ENCODE results near the gene ASCC3. TPM values are rescaled to one million over a fixed set of nuclear protein-coding genes. Genes with fewer than 3 reads are reported as not detected.

The ASCC3 gene
- total RNA-seq, 1 donor from 2014 or later = 42.0 TPM

DNA sequence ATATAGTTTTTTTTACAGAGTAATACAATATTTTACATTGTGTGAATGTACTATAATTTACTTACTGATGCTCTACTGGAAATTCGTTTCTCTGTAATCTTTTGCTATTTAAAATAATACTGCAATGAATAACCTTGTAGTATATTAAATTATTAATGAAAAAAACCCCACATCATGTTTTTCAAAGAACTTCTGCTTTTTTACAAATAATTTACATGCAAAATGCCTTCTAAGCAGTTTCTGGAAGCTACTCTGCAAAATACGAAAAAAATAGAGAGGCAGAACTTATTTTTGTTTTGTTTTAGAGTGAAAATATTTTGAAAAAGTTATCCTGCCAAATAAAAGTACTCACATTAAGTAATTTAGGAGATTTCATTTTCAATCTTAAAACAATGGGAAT lies 250.6 kb downstream of the ASCC3 start:
- H3K27ac Mint-ChIP-seq (ENCODE audit: unreplicated experiment) = no peak overlapping the region
- no peak overlapping the region for H3K4me3 Mint-ChIP-seq (ENCODE audit: unreplicated experiment)
- TF ChIP-seq, protein P1, sequence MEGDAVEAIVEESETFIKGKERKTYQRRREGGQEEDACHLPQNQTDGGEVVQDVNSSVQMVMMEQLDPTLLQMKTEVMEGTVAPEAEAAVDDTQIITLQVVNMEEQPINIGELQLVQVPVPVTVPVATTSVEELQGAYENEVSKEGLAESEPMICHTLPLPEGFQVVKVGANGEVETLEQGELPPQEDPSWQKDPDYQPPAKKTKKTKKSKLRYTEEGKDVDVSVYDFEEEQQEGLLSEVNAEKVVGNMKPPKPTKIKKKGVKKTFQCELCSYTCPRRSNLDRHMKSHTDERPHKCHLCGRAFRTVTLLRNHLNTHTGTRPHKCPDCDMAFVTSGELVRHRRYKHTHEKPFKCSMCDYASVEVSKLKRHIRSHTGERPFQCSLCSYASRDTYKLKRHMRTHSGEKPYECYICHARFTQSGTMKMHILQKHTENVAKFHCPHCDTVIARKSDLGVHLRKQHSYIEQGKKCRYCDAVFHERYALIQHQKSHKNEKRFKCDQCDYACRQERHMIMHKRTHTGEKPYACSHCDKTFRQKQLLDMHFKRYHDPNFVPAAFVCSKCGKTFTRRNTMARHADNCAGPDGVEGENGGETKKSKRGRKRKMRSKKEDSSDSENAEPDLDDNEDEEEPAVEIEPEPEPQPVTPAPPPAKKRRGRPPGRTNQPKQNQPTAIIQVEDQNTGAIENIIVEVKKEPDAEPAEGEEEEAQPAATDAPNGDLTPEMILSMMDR (IDR thresholded peaks at IDR 0.05) = no peak
- peaks cover 4% of the 10 kb centered on the region for H3K4me1 Mint-ChIP-seq (ENCODE audit: unreplicated experiment)
- DNase-seq (ENCODE audit: extremely low spot score, unreplicated experiment) = no peak
- H3K27me3 Mint-ChIP-seq (ENCODE audit: unreplicated experiment) = no peaks in the 10 kb centered on the region
- H3K9me3 Mint-ChIP-seq (ENCODE audit: unreplicated experiment) = no peaks in the 10 kb centered on the region
- H3K36me3 Mint-ChIP-seq (ENCODE audit: unreplicated experiment) = peaks cover 26% of the 10 kb centered on the region

DNA sequence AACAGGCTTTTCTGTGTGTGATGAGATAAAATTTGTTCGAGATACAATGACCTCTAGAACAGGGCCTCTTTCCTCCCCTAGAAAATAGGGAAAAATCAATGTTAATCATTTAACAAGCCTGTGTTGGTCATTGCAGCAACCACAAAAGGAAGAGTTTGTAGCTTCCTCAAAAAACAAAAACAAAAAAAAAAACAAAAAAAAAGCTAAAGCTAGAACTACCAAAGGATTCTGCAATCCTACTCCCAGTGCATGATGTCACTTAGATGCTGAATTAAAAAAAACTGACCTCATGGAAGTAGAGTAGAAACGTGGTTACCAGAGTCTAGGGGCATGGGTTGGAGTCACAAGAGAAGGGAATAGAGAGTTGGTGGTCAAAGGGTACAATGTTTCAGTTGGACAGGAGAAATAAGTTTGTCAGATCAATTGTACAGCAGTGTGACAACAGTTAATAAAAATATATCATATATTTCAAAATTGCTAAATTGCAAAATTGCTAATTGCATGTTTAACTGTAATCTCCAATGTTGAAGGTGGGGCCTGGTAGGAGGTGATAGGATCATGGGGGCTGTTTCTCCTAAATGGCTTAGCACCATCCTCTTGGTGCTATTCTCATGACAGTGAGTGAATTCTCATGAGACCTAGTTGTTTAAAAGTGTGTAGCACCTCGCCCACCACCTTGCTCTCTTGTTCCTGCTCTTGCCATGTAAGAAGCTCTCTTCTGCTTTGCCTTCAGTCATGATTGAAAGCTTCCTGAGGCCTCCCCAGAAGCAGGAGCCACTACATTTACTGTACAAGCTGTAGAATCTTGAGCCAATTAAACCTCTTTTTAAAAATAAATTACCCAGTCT lies 253.0 kb downstream of the ASCC3 start:
- Mint-ChIP-seq H3K4me3 (ENCODE audit: unreplicated experiment) (no peak overlapping the region), H3K4me1 (ENCODE audit: unreplicated experiment) (peaks cover 2% of the 10 kb centered on the region), H3K27me3 (ENCODE audit: unreplicated experiment) (no peaks in the 10 kb centered on the region), H3K9me3 (ENCODE audit: unreplicated experiment) (no peaks in the 10 kb centered on the region), H3K27ac (ENCODE audit: unreplicated experiment) (no peak overlapping the region), H3K36me3 (ENCODE audit: unreplicated experiment) (peaks cover 29% of the 10 kb centered on the region)
- TF ChIP-seq, protein P1 (IDR thresholded peaks at IDR 0.05) = no peak
- DNase-seq (ENCODE audit: extremely low spot score, unreplicated experiment) = no peak

- no peaks in the 10 kb centered on the region for H3K27me3 Mint-ChIP-seq (ENCODE audit: unreplicated experiment)
- H3K36me3 Mint-ChIP-seq (ENCODE audit: unreplicated experiment) = peaks cover 32% of the 10 kb centered on the region
- H3K4me1 Mint-ChIP-seq (ENCODE audit: unreplicated experiment) = no peaks in the 10 kb centered on the region
- H3K4me3 Mint-ChIP-seq (ENCODE audit: unreplicated experiment) = no peak overlapping the region
- H3K27ac Mint-ChIP-seq (ENCODE audit: unreplicated experiment) = no peak overlapping the region
- no peaks in the 10 kb centered on the region for H3K9me3 Mint-ChIP-seq (ENCODE audit: unreplicated experiment)
- no peak for DNase-seq (ENCODE audit: extremely low spot score, unreplicated experiment)
- TF ChIP-seq, protein P1 (IDR thresholded peaks at IDR 0.05) = no peak
Observed at GRCh38 chr6:100626721-100627120, 254.4 kb downstream of the ASCC3 start.

DNA sequence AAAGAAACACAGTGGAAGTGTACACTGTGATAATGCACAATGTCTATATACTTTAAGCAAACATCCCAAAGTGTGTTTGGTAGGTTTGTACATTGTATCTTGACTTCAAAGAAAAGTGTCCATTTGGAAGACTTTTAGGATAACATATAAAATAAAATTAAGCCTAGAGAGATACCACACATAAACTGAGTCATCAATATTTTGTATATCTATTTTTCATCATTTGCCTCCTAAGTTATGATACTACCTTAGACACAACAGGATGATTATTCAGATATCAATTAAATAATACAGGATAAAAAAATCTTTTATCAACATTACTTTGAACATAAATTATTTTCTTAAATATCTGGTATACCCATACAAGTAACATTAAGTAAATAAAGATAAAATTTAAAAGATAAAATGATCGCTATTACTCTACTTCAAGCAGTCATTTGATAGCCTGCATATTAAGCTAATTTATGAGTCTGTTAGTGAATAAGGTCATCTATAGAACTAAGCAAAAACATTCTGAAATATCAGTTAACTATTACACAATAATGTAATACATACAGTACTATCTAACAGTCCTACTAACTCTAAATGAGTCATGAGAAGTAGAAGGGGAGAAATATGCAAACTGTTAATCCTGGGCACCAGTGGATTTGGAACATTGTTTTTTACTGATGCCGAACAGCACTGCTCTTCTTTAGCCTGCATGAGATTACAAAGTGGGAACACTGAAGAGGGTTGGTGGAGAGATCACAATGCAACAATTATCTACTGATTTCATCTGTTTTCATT lies 258.0 kb downstream of the ASCC3 start:
- Mint-ChIP-seq H3K9me3 (ENCODE audit: unreplicated experiment) (no peaks in the 10 kb centered on the region), H3K4me1 (ENCODE audit: unreplicated experiment) (no peaks in the 10 kb centered on the region), H3K36me3 (ENCODE audit: unreplicated experiment) (peaks cover 38% of the 10 kb centered on the region), H3K4me3 (ENCODE audit: unreplicated experiment) (no peak overlapping the region), H3K27ac (ENCODE audit: unreplicated experiment) (no peak overlapping the region), H3K27me3 (ENCODE audit: unreplicated experiment) (no peaks in the 10 kb centered on the region)
- DNase-seq (ENCODE audit: extremely low spot score, unreplicated experiment) = no peak
- TF ChIP-seq, protein P1 (IDR thresholded peaks at IDR 0.05) = no peak
